Psoas muscle (tissue), 8 donors: ENCODE data around the gene PTPRM. TPM values are rescaled to one million over a fixed set of nuclear protein-coding genes. Genes with fewer than 3 reads are reported as not detected.
A peak's percentile ranks its signal among the peaks of the same experiment; 100 is the strongest.

Experiments
- ATAC-seq, 4 donors: fragments of 200-7000 bp; cut with Tn5 transposase; one replicate each; pipeline ENCODE4 v1.9.1; 2020; ENCODE audit warnings: moderate library complexity in 3 of 4, mild to moderate bottlenecking in 2 of 4
- DNase-seq, 2 donors: peaks; one replicate each; pipeline ENCODE4 v3.0.0-alpha.2; 2020
- H3K27ac ChIP-seq: fragments of 200-600 bp; one replicate; pipeline ENCODE4 v1.8.0; 2022
- H3K27me3 ChIP-seq, 3 donors: fragments of 200-600 bp in 1 of 3; one replicate each; pipeline versions ENCODE4 v1.6.1 to v1.8.0; 2013 to 2022; ENCODE audit warnings: low read length in 2 of 3, mild to moderate bottlenecking in 2 of 3, moderate library complexity in 1 of 3; ENCODE audit not compliant: insufficient read depth in 3 of 3
- H3K36me3 ChIP-seq, 2 donors: fragments of 200-600 bp in 1 of 2; one replicate each; pipeline versions ENCODE4 v1.6.1 to v1.8.0; 2013 to 2022; ENCODE audit warnings: low read depth in 1 of 2, mild to moderate bottlenecking in 1 of 2, moderate library complexity in 1 of 2; ENCODE audit not compliant: insufficient read depth in 1 of 2
- H3K4me1 ChIP-seq: fragments of 200-600 bp; one replicate; pipeline ENCODE4 v1.8.0; 2022
- H3K4me3 ChIP-seq: fragments of 200-600 bp; one replicate; pipeline ENCODE4 v1.8.0; 2022; ENCODE audit warnings: mild to moderate bottlenecking
- H3K9me3 ChIP-seq: fragments of 200-600 bp; one replicate; pipeline ENCODE4 v1.8.0; 2022
- CTCF ChIP-seq: fragments of 200-600 bp; IDR thresholded peaks from one replicate; pipeline ENCODE4 v1.8.0; 2022; ENCODE audit warnings: antibody characterized with exemption
- WGBS, 3 donors: extraction: QIAGEN DNeasy Blood & Tissue Kit; methylation state at CpG; one replicate each; pipeline versions ENCODE4 v1.1.6 to v1.1.7; 2013; 5-methylcytosine and 5-hydroxymethylcytosine counted together
- intact Hi-C, 2 donors: fragments of 100-400 bp; cut with DNase I; formaldehyde crosslinking; loops; one replicate each; pipeline versions ENCODE4 v1.11.0 to v1.14.2; 2022
- polyA plus RNA-seq, 3 donors: library from polyadenylated mRNA; stranded (reverse); fragments of 200-250 nt; gene quantifications; one replicate each; pipeline ENCODE4 v1.2.3, GENCODE V29; 2013
- total RNA-seq, 4 donors: library from RNA; stranded (reverse); fragmentation: NEBNext Ultra II Directional in 2 of 4; extraction: Animal tissue kit (Norgen Biotek cat#: 25700) in 2 of 4; gene quantifications; one replicate each; pipeline versions ENCODE4 v1.2.1 to v1.2.4, GENCODE V29; 2021 to 2023
- donor health status: healthy with polysubstance abuse.
- donor health status: DM: no; HTN: no; CAD: no; lungs with moderate emphysema.
- donor health status: Bipolar disorder and iron deficiency.
- donor health status: healthy.
- donor health status: DM: yes; HTN: yes; CAD: no.
- donor health status: DM: no; HTN: no; CAD: no.
- donor health status: DM: no; HTN: no; CAD: no.
- donor health status: DM: yes; HTN: yes; CAD: no.

The PTPRM gene
- total and polyA plus RNA-seq, 7 donors, result 27.4 to 78.9 (median 39.0) TPM

GRCh38 chr18:7824970-7825369, 257.9 kb downstream of the PTPRM start:
- Histone ChIP-seq H3K4me1 (peaks cover 34% of the 10 kb centered on the region), H3K9me3 (no peaks in the 10 kb centered on the region), H3K27ac (no peak overlapping the region), H3K36me3 (no peaks in the 10 kb centered on the region), H3K27me3 (no peaks in the 10 kb centered on the region), H3K4me3 (no peak overlapping the region)
- intact Hi-C loops, result loop anchor here in 1 of 2 donors (5.0 kb wide), 1 partner anchor 563 kb away; no protein-coding TSS in a partner anchor
- 52 to 57% (median 55%) methylated on average over 5 of the region's 5 CpGs for WGBS, 3 donors
- ATAC-seq, result no peak
- peak; percentile 48 to 59 for DNase-seq
- TF ChIP-seq CTCF, result no peak

GRCh38 chr18:7830468-7830867, 263.4 kb downstream of the PTPRM start:
- H3K27me3 ChIP-seq, result no peaks in the 10 kb centered on the region
- H3K4me3 ChIP-seq, result no peak overlapping the region
- H3K36me3 ChIP-seq, result no peaks in the 10 kb centered on the region
- DNase-seq (no peak), ATAC-seq (peak; percentile 52 to 88 (median 75))
- H3K27ac ChIP-seq, result no peak overlapping the region
- no peak for TF ChIP-seq CTCF
- no peaks in the 10 kb centered on the region for H3K4me1 ChIP-seq
- WGBS, 3 donors, result 69 to 73% (median 71%) methylated on average over 3 of the region's 3 CpGs
- intact Hi-C loops, result no loop called here
- H3K9me3 ChIP-seq, result no peaks in the 10 kb centered on the region

- H3K27me3 ChIP-seq, result no peaks in the 10 kb centered on the region
- H3K27ac ChIP-seq, result no peak overlapping the region
- intact Hi-C loops, result no loop called here
- peak in 1 of 4 donors; percentile 33 for ATAC-seq
- peaks cover 30% of the 10 kb centered on the region for H3K4me1 ChIP-seq
- no peak overlapping the region for H3K4me3 ChIP-seq
- H3K9me3 ChIP-seq, result peaks cover 2% of the 10 kb centered on the region
- H3K36me3 ChIP-seq, result no peaks in the 10 kb centered on the region
- 68 to 76% (median 71%) methylated on average over 2 of the region's 2 CpGs for WGBS, 3 donors
- no peak for DNase-seq
- TF ChIP-seq CTCF, result no peak
These were observed 272.4 kb downstream of the PTPRM start for GRCh38 chr18:7839548-7839947.

- peak overlapping the region; percentile 21 for H3K27ac ChIP-seq
- intact Hi-C loops, result no loop called here
- H3K27me3 ChIP-seq, result no peaks in the 10 kb centered on the region
- H3K4me3 ChIP-seq, result no peak overlapping the region
- 11 to 38% (median 23%) methylated on average over 2 of the region's 2 CpGs for WGBS, 3 donors
- no peaks in the 10 kb centered on the region for H3K36me3 ChIP-seq
- no peak for DNase-seq
- peaks cover 11% of the 10 kb centered on the region for H3K9me3 ChIP-seq
- H3K4me1 ChIP-seq, result peaks cover 30% of the 10 kb centered on the region
- ATAC-seq, result peak in 1 of 4 donors; percentile 18
- no peak for TF ChIP-seq CTCF
These were observed 273.3 kb downstream of the PTPRM start for GRCh38 chr18:7840411-7840810.

- no peak for DNase-seq
- no peak overlapping the region for H3K4me3 ChIP-seq
- peaks cover 11% of the 10 kb centered on the region for H3K9me3 ChIP-seq
- H3K4me1 ChIP-seq, result peaks cover 18% of the 10 kb centered on the region
- H3K27me3 ChIP-seq, result no peaks in the 10 kb centered on the region
- no peak for TF ChIP-seq CTCF
- no peaks in the 10 kb centered on the region for H3K36me3 ChIP-seq
- no peak for ATAC-seq
- WGBS, 3 donors, result 94 to 96% (median 95%) methylated on average over 2 of the region's 2 CpGs
- H3K27ac ChIP-seq, result no peak overlapping the region
- intact Hi-C loops, result no loop called here
These were observed 276.9 kb downstream of the PTPRM start for GRCh38 chr18:7844017-7844416.
